Measurements from ENCODE around the gene STUM. TPM values are rescaled to one million over a fixed set of nuclear protein-coding genes. Genes with fewer than 3 reads are reported as not detected.

STUM gene
- polyA plus RNA-seq, 1 donor (not counting 4 experiments of a cell fraction or from before 2014, with no cell fraction given): 0.01 TPM

DNA sequence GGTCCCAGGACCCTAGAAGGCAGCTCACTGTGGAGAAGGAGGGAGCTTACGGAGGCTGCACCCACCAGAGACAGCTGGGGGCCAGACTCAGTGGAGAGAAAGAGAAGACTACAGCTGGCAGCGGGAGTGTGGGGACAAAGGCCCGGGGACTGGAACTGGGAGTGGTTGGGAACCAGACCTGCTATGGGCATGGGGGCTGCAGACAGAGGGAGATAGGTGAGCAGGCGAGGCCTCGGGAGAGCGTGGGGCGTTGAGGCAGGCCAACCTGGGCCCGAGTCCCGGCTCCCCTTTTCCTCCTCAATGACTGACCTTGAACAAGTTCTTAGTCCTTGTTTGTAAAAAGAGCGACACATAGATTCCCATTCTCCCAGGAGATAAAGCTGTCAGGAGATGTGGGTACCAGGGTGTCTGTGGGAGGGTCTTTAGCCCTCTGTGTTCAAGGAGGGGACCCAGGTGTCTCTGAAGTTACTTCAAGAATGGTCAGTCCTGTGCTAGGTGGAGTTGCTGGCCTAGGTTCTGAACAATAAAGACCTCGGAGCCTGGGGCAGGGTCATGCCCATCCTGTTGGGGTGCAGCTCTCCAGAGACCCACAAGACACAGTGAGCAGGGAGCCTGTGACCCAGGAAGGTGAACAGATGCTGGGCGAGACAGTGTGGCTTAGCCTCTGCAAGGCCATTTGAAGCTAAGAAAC, 102.6 kb downstream of the STUM start:
- H3K27ac ChIP-seq (ENCODE audit: control insufficient read depth, insufficient read depth, low read length): no peak overlapping the region
- peaks cover 2% of the 10 kb centered on the region for H3K4me1 ChIP-seq (ENCODE audit: control insufficient read depth, extremely low read depth, insufficient read depth, low read length)
- no peak for DNase-seq (ENCODE audit: low read depth, low spot score)
- no peaks in the 10 kb centered on the region for H3K9me1 ChIP-seq (ENCODE audit: control insufficient read depth, extremely low read depth, insufficient read depth, low read length)
- dilution Hi-C loops (cut with MboI; ENCODE audit: extremely low pct_ligation_motif_present, low sequenced_read_pairs): no loop called here
- H3K9me3 ChIP-seq (ENCODE audit: control insufficient read depth, low read depth, low read length): no peaks in the 10 kb centered on the region
- no peaks in the 10 kb centered on the region for H3K27me3 ChIP-seq (ENCODE audit: control insufficient read depth, extremely low read depth, insufficient read depth, low read length)
- H3K4me3 ChIP-seq (ENCODE audit: control insufficient read depth in 2 of 3, extremely low read depth in 1 of 3, insufficient read depth in 2 of 3, low read depth in 1 of 3, low read length in 3 of 3): no peak overlapping the region
- H4K20me1 ChIP-seq (ENCODE audit: control insufficient read depth, extremely low read depth, insufficient read depth, low read length): no peaks in the 10 kb centered on the region
- no peaks in the 10 kb centered on the region for H3K79me2 ChIP-seq (ENCODE audit: control insufficient read depth, insufficient read depth, low read length)
- no peak overlapping the region for H3K4me2 ChIP-seq (ENCODE audit: control insufficient read depth, extremely low read depth, insufficient read depth, low read depth, low read length)
- no peak overlapping the region for H3K9ac ChIP-seq (ENCODE audit: control insufficient read depth, extremely low read depth, insufficient read depth, low read length)
- no peak for FAIRE-seq
- H3K36me3 ChIP-seq (ENCODE audit: control insufficient read depth in 2 of 2, extremely low read depth in 1 of 2, insufficient read depth in 2 of 2, low read length in 2 of 2): peaks cover 2 to 3% of the 10 kb centered on the region in 2 experiments
- no peak overlapping the region for H2AFZ ChIP-seq (ENCODE audit: control insufficient read depth, low read length)
- no peak for TF ChIP-seq EZH2 (IDR thresholded peaks at IDR 0.05; ENCODE audit: low read length)
- TF ChIP-seq, protein P1, sequence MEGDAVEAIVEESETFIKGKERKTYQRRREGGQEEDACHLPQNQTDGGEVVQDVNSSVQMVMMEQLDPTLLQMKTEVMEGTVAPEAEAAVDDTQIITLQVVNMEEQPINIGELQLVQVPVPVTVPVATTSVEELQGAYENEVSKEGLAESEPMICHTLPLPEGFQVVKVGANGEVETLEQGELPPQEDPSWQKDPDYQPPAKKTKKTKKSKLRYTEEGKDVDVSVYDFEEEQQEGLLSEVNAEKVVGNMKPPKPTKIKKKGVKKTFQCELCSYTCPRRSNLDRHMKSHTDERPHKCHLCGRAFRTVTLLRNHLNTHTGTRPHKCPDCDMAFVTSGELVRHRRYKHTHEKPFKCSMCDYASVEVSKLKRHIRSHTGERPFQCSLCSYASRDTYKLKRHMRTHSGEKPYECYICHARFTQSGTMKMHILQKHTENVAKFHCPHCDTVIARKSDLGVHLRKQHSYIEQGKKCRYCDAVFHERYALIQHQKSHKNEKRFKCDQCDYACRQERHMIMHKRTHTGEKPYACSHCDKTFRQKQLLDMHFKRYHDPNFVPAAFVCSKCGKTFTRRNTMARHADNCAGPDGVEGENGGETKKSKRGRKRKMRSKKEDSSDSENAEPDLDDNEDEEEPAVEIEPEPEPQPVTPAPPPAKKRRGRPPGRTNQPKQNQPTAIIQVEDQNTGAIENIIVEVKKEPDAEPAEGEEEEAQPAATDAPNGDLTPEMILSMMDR (optimal IDR thresholded peaks at IDR 0.05 in 1 of 3, IDR thresholded peaks at IDR 0.05 in 1 of 3, conservative IDR thresholded peaks at IDR 0.05 in 1 of 3; ENCODE audit: extremely low read depth in 1 of 3, insufficient read depth in 2 of 3, low read length in 3 of 3): no peak

DNA sequence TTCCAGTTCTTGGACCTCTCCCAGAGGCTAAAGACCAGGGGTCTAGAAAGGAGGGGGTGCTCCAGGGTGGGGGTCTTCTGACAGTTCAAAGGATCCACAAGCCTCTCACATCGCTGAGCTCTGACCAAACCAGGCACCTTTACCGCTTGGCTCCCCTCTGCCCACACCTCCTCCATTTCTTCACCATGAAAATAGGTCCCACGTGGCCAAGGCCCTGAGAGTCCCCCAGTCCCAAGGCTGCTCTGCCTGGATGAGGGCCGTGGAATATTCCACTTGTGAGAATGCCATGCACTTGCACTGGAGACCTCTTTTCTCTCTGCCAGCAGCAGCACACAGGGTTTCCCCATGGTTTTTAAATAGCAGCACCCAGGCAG, 103.2 kb downstream of the STUM start:
- no peak overlapping the region for H3K27ac ChIP-seq (ENCODE audit: control insufficient read depth, insufficient read depth, low read length)

More for the DNA sequence above, 103.2 kb downstream of the STUM start:
- Histone ChIP-seq H4K20me1 (ENCODE audit: control insufficient read depth, extremely low read depth, insufficient read depth, low read length) (no peaks in the 10 kb centered on the region), H3K4me2 (ENCODE audit: control insufficient read depth, extremely low read depth, insufficient read depth, low read depth, low read length) (no peak overlapping the region), H3K36me3 (ENCODE audit: control insufficient read depth in 2 of 2, extremely low read depth in 1 of 2, insufficient read depth in 2 of 2, low read length in 2 of 2) (peaks cover 0 to 3% of the 10 kb centered on the region in 2 experiments), H3K4me3 (ENCODE audit: control insufficient read depth in 2 of 3, extremely low read depth in 1 of 3, insufficient read depth in 2 of 3, low read depth in 1 of 3, low read length in 3 of 3) (no peak overlapping the region), H3K9ac (ENCODE audit: control insufficient read depth, extremely low read depth, insufficient read depth, low read length) (no peak overlapping the region), H3K4me1 (ENCODE audit: control insufficient read depth, extremely low read depth, insufficient read depth, low read length) (peaks cover 7% of the 10 kb centered on the region), H3K27me3 (ENCODE audit: control insufficient read depth, extremely low read depth, insufficient read depth, low read length) (no peaks in the 10 kb centered on the region), H3K9me3 (ENCODE audit: control insufficient read depth, low read depth, low read length) (no peaks in the 10 kb centered on the region), H3K79me2 (ENCODE audit: control insufficient read depth, insufficient read depth, low read length) (no peaks in the 10 kb centered on the region), H2AFZ (ENCODE audit: control insufficient read depth, low read length) (no peak overlapping the region), H3K9me1 (ENCODE audit: control insufficient read depth, extremely low read depth, insufficient read depth, low read length) (peaks cover under 1% of the 10 kb centered on the region)
- TF ChIP-seq, protein P1 (optimal IDR thresholded peaks at IDR 0.05 in 1 of 3, IDR thresholded peaks at IDR 0.05 in 1 of 3, conservative IDR thresholded peaks at IDR 0.05 in 1 of 3; ENCODE audit: extremely low read depth in 1 of 3, insufficient read depth in 2 of 3, low read length in 3 of 3): no peak
- no peak for TF ChIP-seq EZH2 (IDR thresholded peaks at IDR 0.05; ENCODE audit: low read length)
- FAIRE-seq (no peak), DNase-seq (ENCODE audit: low read depth, low spot score) (no peak)
- dilution Hi-C loops (cut with MboI; ENCODE audit: extremely low pct_ligation_motif_present, low sequenced_read_pairs): no loop called here

Measured in keratinocyte (primary cell).